Activated CD8-positive, alpha-beta memory T cell treated with anti-CD3 and anti-CD28 coated beads, Interleukin-2, amount 50 U/mL, for 24 hours (primary cell): ENCODE measurements around the gene NOVA2.

Source experiments
- DNase-seq: peaks from one replicate; pipeline ENCODE4 v3.0.0-alpha.2; 2020; ENCODE audit errors: extremely low read depth

NOVA2 gene

GRCh38 chr19:46000491-46001246 is 27.0 kb upstream of the NOVA2 start:
- peak; percentile 19 for DNase-seq

DNA sequence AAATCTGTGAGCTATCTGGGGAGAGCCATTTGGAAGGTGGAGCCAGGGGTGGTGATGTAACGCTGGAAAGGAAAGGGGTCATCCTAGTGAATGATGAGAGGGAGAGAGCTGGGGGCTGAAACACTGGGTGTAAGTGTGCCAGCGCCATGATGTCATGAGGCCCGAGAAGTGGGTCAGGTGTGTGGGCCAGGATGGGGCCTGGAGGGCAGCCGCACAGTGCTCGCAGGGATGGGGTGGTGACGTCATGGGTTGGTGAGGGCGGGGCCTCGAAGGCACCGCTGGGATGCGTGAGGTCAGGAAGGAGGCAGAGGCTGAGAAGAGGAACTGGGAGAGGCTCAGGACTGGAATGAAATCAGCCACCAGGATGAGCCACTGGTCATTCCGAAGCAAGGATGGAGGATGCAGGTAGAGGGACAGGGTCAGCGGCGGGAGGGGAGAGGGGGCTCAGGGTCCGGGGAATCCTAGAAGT is 26.0 kb upstream of the NOVA2 start:
- DNase-seq = no peak

DNA sequence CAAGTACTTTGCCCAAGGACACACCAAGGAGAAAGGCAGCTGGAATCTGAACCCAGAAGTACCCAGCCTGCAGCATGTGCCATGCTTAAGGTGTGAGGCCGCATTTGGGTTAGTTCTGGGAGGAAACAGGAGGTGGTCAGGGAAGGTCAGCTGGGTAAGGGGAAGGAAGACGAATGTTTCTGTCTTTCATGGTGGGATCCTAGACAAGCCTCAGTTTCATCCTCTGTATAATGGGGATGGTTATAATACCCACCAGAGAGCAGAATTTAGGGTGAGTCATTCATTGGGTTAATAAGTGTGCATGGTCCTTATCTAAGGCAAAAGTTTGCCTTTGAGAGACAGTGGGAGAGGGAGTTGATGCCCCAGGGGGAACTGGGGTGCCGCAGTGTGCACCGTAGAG is 25.2 kb upstream of the NOVA2 start:
- DNase-seq = no peak

GRCh38 chr19:45996933-45997332 is 23.3 kb upstream of the NOVA2 start:
- no peak for DNase-seq

- no peak for DNase-seq
These were observed 22.2 kb upstream of the NOVA2 start for GRCh38 chr19:45995715-45996385.

GRCh38 chr19:45994998-45995714 is 21.5 kb upstream of the NOVA2 start, which contains the start of gene CCDC61:
CCDC61 (plus strand) TSS chr19:45995467; CDS start chr19:46003019, 7,552 bp downstream.
- DNase-seq = peak; percentile 89

DNA sequence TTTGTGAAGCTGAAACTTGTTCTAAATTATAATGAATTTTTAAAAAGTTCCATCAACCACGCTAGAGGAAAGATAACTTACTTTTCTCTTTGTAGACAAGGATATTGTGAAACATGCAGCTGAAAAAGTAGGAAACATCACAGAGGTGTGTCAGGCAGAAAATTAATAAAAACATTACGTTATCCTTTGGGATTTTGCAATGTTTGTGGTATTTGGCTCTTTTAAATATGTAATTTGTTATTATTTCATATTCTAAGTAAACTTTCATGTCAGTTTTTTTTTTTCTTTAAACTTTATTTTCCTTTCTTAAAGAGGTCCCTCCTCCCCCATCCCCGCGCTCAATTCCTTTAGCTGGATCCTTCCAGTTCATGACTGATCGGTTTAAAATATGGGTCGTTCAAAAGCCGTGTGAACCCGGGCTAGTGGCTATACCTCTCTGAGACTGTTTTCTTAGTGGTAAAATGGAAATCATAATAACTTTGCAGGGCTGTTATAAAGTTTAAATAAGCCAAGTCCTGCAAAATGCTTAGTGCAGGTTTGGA is 20.9 kb upstream of the NOVA2 start:
- DNase-seq = no peak

DNA sequence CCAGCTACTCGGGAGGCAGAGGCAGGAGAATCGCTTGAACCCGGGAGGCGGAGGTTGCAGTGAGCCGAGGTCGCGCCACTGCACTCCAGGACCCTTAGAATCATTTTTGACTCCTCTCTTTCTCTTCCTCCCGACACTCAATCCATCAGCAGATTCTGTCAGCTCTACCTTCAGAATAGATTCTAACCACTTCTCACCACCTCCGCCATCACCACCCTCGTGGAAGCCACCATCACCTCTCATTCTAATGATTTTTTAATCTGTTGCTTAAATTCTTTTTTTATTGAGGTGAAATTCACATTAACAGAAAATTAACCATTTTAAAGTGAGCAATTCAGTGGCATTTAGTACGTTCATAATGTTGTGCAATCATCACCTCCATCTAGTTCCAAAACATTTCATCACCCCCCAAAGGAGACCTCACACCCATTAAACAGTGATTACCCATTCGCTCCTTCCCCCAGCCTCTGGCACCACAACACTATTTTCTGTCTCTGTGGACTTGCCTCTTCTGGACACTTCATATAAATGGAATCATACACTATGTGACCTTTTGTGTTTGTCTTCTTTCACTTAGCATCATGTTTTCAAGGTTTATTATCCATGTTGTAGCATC is 16.6 kb upstream of the NOVA2 start:
- DNase-seq = no peak

GRCh38 chr19:45985321-45985720 is 11.7 kb upstream of the NOVA2 start:
- no peak for DNase-seq

GRCh38 chr19:45981350-45981749 is 7.7 kb upstream of the NOVA2 start:
- no peak for DNase-seq

GRCh38 chr19:45978156-45978555 is 4.5 kb upstream of the NOVA2 start:
- DNase-seq = no peak

DNA sequence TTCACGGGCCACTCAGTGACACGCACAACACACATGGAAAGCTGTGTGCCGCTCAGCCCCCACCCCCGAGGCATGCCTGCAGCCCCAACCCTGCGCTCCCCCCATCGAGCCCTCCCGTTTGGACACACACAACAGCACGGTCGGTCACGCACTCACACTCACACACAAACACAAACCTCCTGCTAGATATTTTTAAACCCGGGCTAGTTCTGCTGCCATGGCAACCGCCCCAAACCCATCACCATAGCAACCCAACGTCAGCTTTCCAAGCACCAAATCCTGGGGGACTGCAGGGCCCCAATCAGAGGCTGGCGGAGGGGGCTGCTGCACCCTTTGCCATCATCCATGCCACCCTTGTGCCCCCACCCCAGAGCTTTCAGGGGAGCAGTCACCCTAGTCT is 2.5 kb upstream of the NOVA2 start:
- no peak for DNase-seq

DNA sequence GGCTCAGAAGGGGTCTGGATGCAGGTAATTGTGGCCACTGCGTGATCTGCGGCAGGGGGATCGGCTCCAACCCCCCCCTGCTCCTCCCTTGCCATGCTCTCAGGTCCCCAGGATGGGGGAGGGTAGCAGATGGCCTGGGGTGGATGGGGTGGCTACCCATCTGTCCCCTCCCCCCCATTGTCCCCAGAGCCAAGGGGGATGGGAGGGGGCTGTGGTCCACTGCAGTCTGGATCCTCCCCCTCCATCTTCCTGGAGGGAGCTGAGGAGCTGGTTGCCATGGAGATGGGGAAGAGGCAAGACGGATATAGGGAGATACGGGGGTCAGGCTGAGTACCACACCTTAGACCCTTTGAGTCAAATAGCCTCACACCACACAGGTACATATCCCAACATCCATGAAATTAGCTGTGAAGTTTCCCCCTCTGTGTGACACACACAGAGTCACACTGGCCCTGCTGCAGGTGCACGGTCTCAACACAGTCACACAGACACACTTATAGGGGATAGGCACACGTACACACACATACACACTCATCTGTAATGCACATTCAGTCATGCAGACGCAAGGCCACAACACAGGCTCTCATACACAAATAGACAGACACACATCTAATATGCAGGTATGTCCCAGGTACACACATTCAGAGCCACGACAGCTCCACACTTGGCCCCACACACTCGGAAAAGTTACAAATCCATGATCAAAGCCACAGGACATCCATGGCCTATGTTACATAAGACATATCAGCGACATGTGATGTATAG is 1.8 kb upstream of the NOVA2 start:
- DNase-seq = no peak

DNA sequence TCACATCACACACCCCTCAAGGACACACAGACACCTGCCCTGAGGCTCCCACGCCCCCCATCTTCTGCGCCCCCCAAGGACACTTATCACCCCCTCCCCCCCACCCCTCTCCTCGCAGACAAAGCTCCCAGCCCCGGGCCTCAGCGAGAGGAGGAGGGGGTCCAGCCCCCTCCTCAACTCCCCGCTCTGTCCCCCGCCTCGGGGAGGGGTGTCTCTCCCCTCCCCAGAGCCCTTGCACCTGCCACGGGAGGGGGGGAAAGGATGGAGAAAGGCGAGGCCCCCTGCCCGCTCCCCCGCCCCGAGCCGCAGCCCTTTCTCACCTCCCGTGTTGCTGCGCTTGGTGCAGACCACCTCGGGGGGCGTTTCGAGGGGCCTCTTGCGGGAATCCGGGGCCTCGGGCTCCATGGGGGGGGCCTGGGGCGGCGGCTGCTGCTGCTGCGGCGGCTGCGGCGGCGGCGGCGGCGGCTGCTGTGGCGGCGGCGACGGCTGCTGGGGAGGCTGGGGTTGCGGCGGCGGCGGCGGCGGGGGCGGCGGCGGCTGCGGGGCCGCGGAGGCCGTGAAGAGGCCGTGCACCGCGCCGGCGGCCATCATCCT is 621 bp downstream of the NOVA2 start:
- DNase-seq = no peak

DNA sequence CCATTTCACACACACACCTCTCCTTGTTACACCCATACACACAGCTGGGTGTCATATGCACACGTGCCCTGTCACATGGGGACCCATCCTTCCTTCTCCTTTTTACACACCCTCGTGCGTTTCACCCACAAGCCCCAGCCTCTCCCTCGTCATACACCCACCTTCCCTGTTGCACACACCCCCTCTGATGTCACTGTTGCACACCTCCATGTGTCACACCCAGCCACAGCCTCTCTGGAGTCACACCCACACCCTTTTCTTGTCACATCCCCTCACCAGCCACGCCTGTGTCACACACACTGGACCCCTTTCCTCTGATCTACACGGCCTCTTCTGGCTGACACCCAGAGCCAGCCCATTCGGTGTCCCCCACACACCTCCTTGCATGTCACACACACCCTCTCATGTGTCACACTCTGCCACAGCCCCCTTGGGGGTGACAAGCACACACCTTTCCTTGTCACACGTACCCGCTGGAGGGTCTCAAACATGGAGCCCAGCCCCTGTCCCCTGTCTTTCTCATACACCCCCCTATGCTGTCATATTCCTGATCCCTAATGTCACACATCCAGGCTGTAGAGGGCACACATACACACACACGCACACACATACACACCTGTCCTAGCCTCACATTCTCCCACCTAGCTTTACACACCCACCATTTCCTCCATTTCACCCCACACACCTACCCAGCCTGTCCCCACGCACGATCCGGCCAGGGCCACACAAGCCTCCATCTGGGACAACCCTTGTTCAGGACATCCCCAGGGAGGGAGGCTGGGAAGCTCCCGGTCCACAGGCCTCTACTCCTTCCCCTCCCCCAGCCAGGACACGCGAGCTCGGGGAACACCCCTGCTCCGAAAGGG is 1.4 kb downstream of the NOVA2 start:
- no peak for DNase-seq

DNA sequence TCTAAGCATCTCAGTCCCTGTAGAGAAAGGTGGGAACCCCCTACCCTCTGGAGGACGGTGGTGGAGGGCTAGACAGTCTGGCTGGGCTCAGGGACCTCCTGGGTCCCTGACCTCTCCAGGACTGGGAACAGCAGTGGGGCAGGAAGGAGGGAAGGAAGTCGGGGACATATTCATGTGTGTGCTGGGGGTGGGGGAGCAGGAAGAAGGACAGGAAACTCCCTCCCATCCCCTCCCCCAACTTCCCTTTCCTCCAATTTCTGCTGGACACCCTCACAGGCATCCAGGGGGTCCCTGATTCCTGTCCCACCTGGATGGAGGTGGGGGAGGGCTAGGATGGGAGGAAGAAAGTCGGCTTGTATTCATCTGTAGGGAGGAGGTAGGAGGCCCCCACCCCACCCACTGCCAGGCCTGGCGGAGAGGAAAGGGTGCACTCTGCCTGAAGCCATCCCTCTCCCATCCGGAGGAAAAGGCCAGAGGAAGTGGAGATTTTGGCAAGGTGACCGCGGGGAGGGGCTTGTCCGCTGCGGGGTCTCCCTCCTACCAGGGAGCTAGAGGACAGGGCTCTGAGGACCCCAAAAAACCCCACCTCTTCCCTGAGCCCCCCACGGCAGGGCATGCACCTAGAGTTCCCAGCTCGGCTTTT is 2.3 kb downstream of the NOVA2 start:
- no peak for DNase-seq

- DNase-seq = no peak
These were observed 4.0 kb downstream of the NOVA2 start for GRCh38 chr19:45969676-45970075.

GRCh38 chr19:45968626-45969025 is 5.0 kb downstream of the NOVA2 start:
- no peak for DNase-seq

DNA sequence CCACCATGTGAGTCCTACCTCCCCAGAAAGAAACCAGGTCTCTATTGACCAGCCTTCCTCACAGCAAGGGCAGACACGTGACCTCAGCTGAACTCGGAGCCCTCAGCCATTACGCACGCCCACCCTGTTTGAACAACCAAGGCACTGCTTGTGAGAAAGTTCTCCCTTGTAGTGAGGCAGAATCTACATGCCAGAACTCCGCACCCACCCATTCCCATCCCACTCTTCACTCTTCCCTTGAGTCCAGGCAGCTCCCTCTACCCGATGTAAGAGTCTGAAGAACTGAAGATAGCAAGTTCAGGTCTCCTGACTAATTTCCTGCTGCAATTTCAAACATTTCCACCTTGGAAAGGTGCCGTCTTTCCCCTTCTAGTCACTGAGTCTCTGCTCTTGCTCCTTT is 6.4 kb downstream of the NOVA2 start:
- DNase-seq = no peak
